ENCODE data around the gene RFX2. TPM values are rescaled to one million over a fixed set of nuclear protein-coding genes. Genes with fewer than 3 reads are reported as not detected.

RFX2 gene
- total RNA-seq, 1 experiment from 2014 or later = 4.6 TPM

- TF ChIP-seq AR (CRISPR knock-in tag; IDR thresholded peaks at IDR 0.05) (no peak), HMGA2 (CRISPR knock-in tag; IDR thresholded peaks at IDR 0.05) (no peak), NR2C2 (CRISPR knock-in tag; IDR thresholded peaks at IDR 0.05) (no peak)
These were observed 90.0 kb downstream of the RFX2 start (continued) for GRCh38 chr19:6020166-6020882.

- CTCF ChIA-PET = interaction anchor here (0.6 to 7.6 kb wide), 22 partner anchors 9 to 726 kb away, joined by 3 to 245 read pairs (median 5); partner anchors contain the start of genes DENND1C, NDUFA11 and NRTN
- peak; percentile 81 for ATAC-seq
- POLR2A ChIA-PET = no interaction called here
- peak; percentile 79 for DNase-seq (ENCODE audit: low spot score)
- H3K36me3 Mint-ChIP-seq = no peaks in the 10 kb centered on the region
- no peak overlapping the region for H3K4me3 Mint-ChIP-seq
- H3K4me1 Mint-ChIP-seq = 0 out of 2 replicates have a peak, but pooled peaks cover 6% of the 10 kb centered on the region
- TF ChIP-seq ZNF138 (CRISPR knock-in tag; conservative IDR thresholded peaks at IDR 0.05) (no peak), GABPB1 (CRISPR knock-in tag; IDR thresholded peaks at IDR 0.05) (no peak), ZNF416 (CRISPR knock-in tag; IDR thresholded peaks at IDR 0.05) (no peak), ZMAT4 (CRISPR knock-in tag; IDR thresholded peaks at IDR 0.05) (no peak), CTCF (IDR thresholded peaks at IDR 0.05) (peak; percentile 57), FOXP1 (CRISPR knock-in tag; IDR thresholded peaks at IDR 0.05; ENCODE audit: borderline replicate concordance) (no peak), ZNF317 (CRISPR knock-in tag; IDR thresholded peaks at IDR 0.05; ENCODE audit: borderline replicate concordance, low read depth) (no peak), IRF2 (CRISPR knock-in tag; IDR thresholded peaks at IDR 0.05; ENCODE audit: borderline replicate concordance, low read depth) (no peak)
- no peaks in the 10 kb centered on the region for H3K9me3 Mint-ChIP-seq
- no peak overlapping the region for H3K27ac Mint-ChIP-seq
- peaks cover 12% of the 10 kb centered on the region for H3K27me3 Mint-ChIP-seq (ENCODE audit: low read depth)
These were observed 91.5 kb downstream of the RFX2 start for GRCh38 chr19:6018786-6019185.

GRCh38 chr19:6017576-6017975, 92.7 kb downstream of the RFX2 start:
- ATAC-seq (no peak), DNase-seq (ENCODE audit: low spot score) (no peak)
- Mint-ChIP-seq H3K27me3 (ENCODE audit: low read depth) (peaks cover 4% of the 10 kb centered on the region; the same call in 1 of the 2 replicates), H3K27ac (no peak overlapping the region), H3K9me3 (no peaks in the 10 kb centered on the region), H3K4me3 (no peak overlapping the region), H3K36me3 (no peaks in the 10 kb centered on the region), H3K4me1 (0 out of 2 replicates have a peak, but pooled peaks cover 6% of the 10 kb centered on the region)
- ChIA-PET POLR2A (interaction anchor here (0.9 kb wide), 1 partner anchor 20 kb away, joined by 3 read pairs; no protein-coding TSS in a partner anchor), CTCF (interaction anchor here (0.8 to 7.6 kb wide), 6 partner anchors 11 to 213 kb away, joined by 3 to 245 read pairs (median 10); no protein-coding TSS in a partner anchor)
- no peak for TF ChIP-seq ZSCAN18 (CRISPR knock-in tag; IDR thresholded peaks at IDR 0.05)
- no peak for TF ChIP-seq PRDM15 (CRISPR knock-in tag; IDR thresholded peaks at IDR 0.05)
- no peak for TF ChIP-seq GABPB1 (CRISPR knock-in tag; IDR thresholded peaks at IDR 0.05)
- no peak for TF ChIP-seq ZNF532 (CRISPR knock-in tag; IDR thresholded peaks at IDR 0.05; ENCODE audit: borderline replicate concordance)

Measured in WTC11 (cell line).